Upper lobe of right lung (tissue), 1 donor: Measurements from ENCODE around the gene KCTD13. TPM values are rescaled to one million over a fixed set of nuclear protein-coding genes. Genes with fewer than 3 reads are reported as not detected.

Experiments
- ATAC-seq: fragments of 200-7000 bp; cut with Tn5 transposase; one replicate; pipeline ENCODE4 v1.9.1; 2020; ENCODE audit warnings: mild to moderate bottlenecking, moderate library complexity
- DNase-seq: peaks from one replicate; pipeline ENCODE4 v3.0.0-alpha.2; 2020
- H3K27ac ChIP-seq: fragments of 200-600 bp; one replicate; pipeline ENCODE4 v1.8.0; 2022
- H3K27me3 ChIP-seq: fragments of 200-600 bp; one replicate; pipeline ENCODE4 v1.8.0; 2022; ENCODE audit warnings: mild to moderate bottlenecking
- H3K36me3 ChIP-seq: fragments of 200-600 bp; one replicate; pipeline ENCODE4 v1.8.0; 2022
- H3K4me1 ChIP-seq: fragments of 200-600 bp; one replicate; pipeline ENCODE4 v1.8.0; 2022
- H3K4me3 ChIP-seq: fragments of 200-600 bp; one replicate; pipeline ENCODE4 v1.8.0; 2022; ENCODE audit warnings: mild to moderate bottlenecking
- H3K9me3 ChIP-seq: fragments of 200-600 bp; one replicate; pipeline ENCODE4 v1.8.0; 2022
- CTCF ChIP-seq: fragments of 200-600 bp; IDR thresholded peaks from one replicate; pipeline ENCODE4 v1.8.0; 2022; ENCODE audit warnings: antibody characterized with exemption
- intact Hi-C: fragments of 100-400 bp; cut with DNase I; formaldehyde crosslinking; loops from one replicate; pipeline ENCODE4 v1.11.0; 2022
- total RNA-seq: library from RNA; stranded (reverse); fragmentation: NEBNext Ultra II Directional; extraction: Animal tissue kit (Norgen Biotek cat#: 25700); gene quantifications from one replicate; pipeline ENCODE4 v1.2.1, GENCODE V29; 2021
- donor health status: DM: no; HTN: yes; CAD: no; lungs with severe emphysema.

The KCTD13 gene
- total RNA-seq, 1 donor from 2014 or later = 23.5 TPM

- Histone ChIP-seq H3K4me3 (peak overlapping the region; percentile 65), H3K36me3 (no peaks in the 10 kb centered on the region), H3K27ac (no peak overlapping the region), H3K27me3 (peaks cover 19% of the 10 kb centered on the region), H3K4me1 (no peaks in the 10 kb centered on the region), H3K9me3 (no peaks in the 10 kb centered on the region)
- intact Hi-C loops = no loop called here
- ATAC-seq (no peak), DNase-seq (no peak)
- TF ChIP-seq CTCF = no peak
Measured at GRCh38 chr16:29900888-29901606, 25.0 kb downstream of the KCTD13 start.

GRCh38 chr16:29900102-29900887, 25.7 kb downstream of the KCTD13 start, which contains the start of gene ASPHD1:
Gene ASPHD1 (plus strand): TSS chr16:29900488. CDS start chr16:29900972, 484 bp downstream.
- intact Hi-C loops = no loop called here
- peaks cover 19% of the 10 kb centered on the region for H3K27me3 ChIP-seq
- DNase-seq (peak; percentile 90), ATAC-seq (peak; percentile 87)
- H3K4me1 ChIP-seq = no peaks in the 10 kb centered on the region
- H3K27ac ChIP-seq = no peak within 1 kb of the TSS
- H3K36me3 ChIP-seq = no peaks in the 10 kb centered on the region
- TF ChIP-seq CTCF = no peak
- H3K9me3 ChIP-seq = no peaks in the 10 kb centered on the region
- peak within 1 kb of the TSS; percentile 65 for H3K4me3 ChIP-seq

- Histone ChIP-seq H3K27ac (no peak within 1 kb of the TSS), H3K4me3 (peak within 1 kb of the TSS; percentile 65), H3K27me3 (peaks cover 19% of the 10 kb centered on the region), H3K9me3 (no peaks in the 10 kb centered on the region), H3K4me1 (no peaks in the 10 kb centered on the region), H3K36me3 (no peaks in the 10 kb centered on the region)
- DNase-seq (peak; percentile 89), ATAC-seq (peak; percentile 78)
- intact Hi-C loops = no loop called here
- no peak for TF ChIP-seq CTCF
Measured at GRCh38 chr16:29899516-29900101, 26.4 kb downstream of the KCTD13 start, which contains the start of gene SEZ6L2. Gene SEZ6L2 (minus strand): TSS chr16:29899550. CDS start chr16:29899019, 531 bp downstream.

GRCh38 chr16:29898804-29899515, 27.1 kb downstream of the KCTD13 start:
- peaks cover 19% of the 10 kb centered on the region for H3K27me3 ChIP-seq
- DNase-seq (peak; percentile 79), ATAC-seq (peak; percentile 47)
- no peaks in the 10 kb centered on the region for H3K9me3 ChIP-seq
- H3K27ac ChIP-seq = no peak overlapping the region
- peak overlapping the region; percentile 65 for H3K4me3 ChIP-seq
- no peaks in the 10 kb centered on the region for H3K4me1 ChIP-seq
- H3K36me3 ChIP-seq = no peaks in the 10 kb centered on the region
- intact Hi-C loops = no loop called here
- no peak for TF ChIP-seq CTCF

- Histone ChIP-seq H3K36me3 (no peaks in the 10 kb centered on the region), H3K27ac (no peak overlapping the region), H3K27me3 (peaks cover 19% of the 10 kb centered on the region), H3K9me3 (no peaks in the 10 kb centered on the region), H3K4me3 (no peak overlapping the region), H3K4me1 (no peaks in the 10 kb centered on the region)
- DNase-seq = no peak
- intact Hi-C loops = no loop called here
- no peak for TF ChIP-seq CTCF
- no peak for ATAC-seq
Measured at GRCh38 chr16:29898135-29898803, 27.8 kb downstream of the KCTD13 start.
